GM18951 (cell line): Measurements from ENCODE around the gene DMRTA2.
"Not testable (repeated sequence)": the region's sequence is repeated elsewhere in the genome, so short reads cannot be mapped to it uniquely, and the experiment has no call there.

ENCODE experiments used
- POLR2A ChIP-seq: IDR thresholded peaks from 4 replicates; pipeline ENCODE4 v1.6.1; 2011; ENCODE audit warnings: mild to moderate bottlenecking; ENCODE audit not compliant: insufficient read length, insufficient read depth; ENCODE audit errors: extremely low read depth
- in situ Hi-C: fragments of 300-500 bp; cut with MboI; formaldehyde crosslinking; loops from one replicate; pipeline ENCODE4 v1.12.0; 2022; ENCODE audit warnings: low sequenced_read_pairs, mixed read lengths, inconsistent platforms; ENCODE audit not compliant: unreplicated experiment

The DMRTA2 gene

GRCh38 chr1:50393522-50394120 is 29.6 kb downstream of the DMRTA2 start:
- TF ChIP-seq POLR2A, result no peak
- in situ Hi-C loops, result no loop called here

DNA sequence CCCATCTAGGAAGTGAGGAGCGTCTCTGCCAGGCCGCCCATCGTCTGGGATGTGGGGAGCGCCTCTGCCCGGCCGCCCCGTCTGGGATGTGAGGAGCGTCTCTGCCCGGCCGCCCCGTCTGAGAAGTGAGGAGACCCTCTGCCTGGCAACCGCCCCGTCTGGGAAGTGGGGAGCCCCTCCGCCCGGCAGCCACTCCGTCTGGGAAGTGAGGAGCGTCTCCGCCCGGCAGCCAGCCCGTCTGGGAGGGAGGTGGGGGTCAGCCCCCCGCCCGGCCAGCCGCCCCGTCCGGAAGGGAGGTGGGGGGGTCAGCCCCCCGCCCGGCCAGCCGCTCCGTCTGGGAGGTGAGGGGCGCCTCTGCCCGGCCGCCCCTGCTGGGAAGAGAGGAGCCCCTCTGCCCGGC is 41.7 kb downstream of the DMRTA2 start:
- in situ Hi-C loops, result not testable (repeated sequence)

- in situ Hi-C loops, result loop anchor here (10.0 kb wide), 1 partner anchor 346 kb away; no protein-coding TSS in a partner anchor
- no peak for TF ChIP-seq POLR2A
Measured at GRCh38 chr1:50378770-50379169, 44.5 kb downstream of the DMRTA2 start.

GRCh38 chr1:50373532-50373931 is 49.7 kb downstream of the DMRTA2 start:
- in situ Hi-C loops, result loop anchor here (10.0 to 25.0 kb wide), 2 partner anchors 351 to 689 kb away; no protein-coding TSS in a partner anchor
- no peak for TF ChIP-seq POLR2A

GRCh38 chr1:50371749-50372148 is 51.5 kb downstream of the DMRTA2 start:
- in situ Hi-C loops, result loop anchor here (10.0 to 25.0 kb wide), 2 partner anchors 353 to 691 kb away; no protein-coding TSS in a partner anchor
- no peak for TF ChIP-seq POLR2A

- in situ Hi-C loops, result loop anchor here (10.0 to 25.0 kb wide), 3 partner anchors 245 to 692 kb away; no protein-coding TSS in a partner anchor
- no peak for TF ChIP-seq POLR2A
Measured at GRCh38 chr1:50369830-50370229, 53.4 kb downstream of the DMRTA2 start.

DNA sequence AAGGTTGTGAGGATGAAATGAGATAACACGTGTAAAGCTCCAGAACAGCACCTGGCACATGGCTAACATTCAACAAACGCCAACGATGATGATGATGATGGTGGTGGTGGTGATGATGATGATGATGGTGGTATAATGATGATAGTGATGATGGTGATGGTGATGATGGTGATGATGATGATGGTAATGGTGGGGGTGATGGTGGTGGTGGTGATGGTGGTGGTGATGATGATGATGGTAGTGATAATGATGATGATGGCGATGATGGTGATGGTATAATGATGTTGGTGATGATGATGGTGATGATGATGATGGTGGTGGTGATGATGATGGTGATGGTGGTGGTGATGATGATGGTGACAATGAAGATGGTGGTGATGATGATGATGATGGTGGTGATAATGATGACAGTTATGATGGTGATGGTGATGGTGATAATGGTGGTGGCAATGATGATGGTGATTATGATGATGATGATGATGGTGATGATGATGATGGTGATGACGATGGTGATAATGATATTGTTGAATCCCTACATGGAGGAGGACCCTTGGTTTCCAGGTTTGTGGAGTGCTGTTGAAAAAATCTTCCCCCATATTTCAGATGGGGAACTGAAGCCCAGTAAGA is 54.1 kb downstream of the DMRTA2 start:
- TF ChIP-seq POLR2A, result no peak
- in situ Hi-C loops, result loop anchor here (10.0 to 25.0 kb wide), 2 partner anchors 246 to 693 kb away; no protein-coding TSS in a partner anchor

- no peak for TF ChIP-seq POLR2A
- in situ Hi-C loops, result loop anchor here (10.0 to 25.0 kb wide), 2 partner anchors 246 to 694 kb away; no protein-coding TSS in a partner anchor
Measured at GRCh38 chr1:50368179-50369007, 54.9 kb downstream of the DMRTA2 start.
